Activated naive CD4-positive, alpha-beta T cell treated with Interleukin-2 at 50 U/mL for 16 hours (primary cell): ENCODE measurements around the gene GNL2.

ENCODE experiments used
- DNase-seq: peaks from one replicate; pipeline ENCODE4 v3.0.0-alpha.2; 2020

GNL2 gene

GRCh38 chr1:37595440-37596181 lies at the start of gene GNL2:
GNL2 (minus strand) TSS chr1:37595937; CDS start chr1:37595822, 115 bp downstream.
- DNase-seq = peak; percentile 97

GRCh38 chr1:37641059-37641458 lies 45.3 kb upstream of the GNL2 start:
- DNase-seq = no peak

- no peak for DNase-seq
Observed at GRCh38 chr1:37636435-37636834, 40.7 kb upstream of the GNL2 start.

- DNase-seq = no peak
Observed at GRCh38 chr1:37634992-37635902, 39.5 kb upstream of the GNL2 start.

- DNase-seq = no peak
Observed at GRCh38 chr1:37634244-37634991, 38.7 kb upstream of the GNL2 start, which contains the start of gene RSPO1. RSPO1 (minus strand) TSS chr1:37634892; CDS start chr1:37629661, 5,231 bp downstream.

GRCh38 chr1:37633938-37634243 lies 38.2 kb upstream of the GNL2 start:
- DNase-seq = no peak

- no peak for DNase-seq
Observed at GRCh38 chr1:37633040-37633937, 37.6 kb upstream of the GNL2 start.

- DNase-seq = no peak
Observed at GRCh38 chr1:37631036-37631435, 35.3 kb upstream of the GNL2 start.

- no peak for DNase-seq
Observed at GRCh38 chr1:37630426-37631028, 34.8 kb upstream of the GNL2 start.

GRCh38 chr1:37629726-37630425 lies 34.1 kb upstream of the GNL2 start:
- no peak for DNase-seq

- no peak for DNase-seq
Observed at GRCh38 chr1:37629008-37629407, 33.3 kb upstream of the GNL2 start.

- DNase-seq = no peak
Observed at GRCh38 chr1:37628026-37628556, 32.4 kb upstream of the GNL2 start.

- no peak for DNase-seq
Observed at GRCh38 chr1:37622131-37622530, 26.4 kb upstream of the GNL2 start.

GRCh38 chr1:37621326-37621870 lies 25.7 kb upstream of the GNL2 start:
- no peak for DNase-seq

- DNase-seq = no peak
Observed at GRCh38 chr1:37620707-37621106, 25.0 kb upstream of the GNL2 start.

GRCh38 chr1:37616330-37616729 lies 20.6 kb upstream of the GNL2 start:
- no peak for DNase-seq

GRCh38 chr1:37614105-37614504 lies 18.4 kb upstream of the GNL2 start:
- DNase-seq = no peak

GRCh38 chr1:37612186-37612585 lies 16.4 kb upstream of the GNL2 start:
- no peak for DNase-seq

- DNase-seq = no peak
Observed at GRCh38 chr1:37609994-37610393, 14.3 kb upstream of the GNL2 start.

- DNase-seq = no peak
Observed at GRCh38 chr1:37609002-37609401, 13.3 kb upstream of the GNL2 start.
